CD4-positive, alpha-beta T cell treated with Interleukin-2 at 100 ng/mL for 4 hours (primary cell): ENCODE data around the gene PRKN.

ENCODE experiments used
- DNase-seq: peaks from one replicate; pipeline ENCODE4 v3.0.0-alpha.2; 2020; ENCODE audit warnings: low spot score

Gene PRKN

GRCh38 chr6:161300823-161301222, 1426.7 kb downstream of the PRKN start:
- no peak for DNase-seq

- DNase-seq: no peak
These were observed 1427.8 kb downstream of the PRKN start for GRCh38 chr6:161299726-161300125.
